Esophagus (tissue), 2 donors: Measurements from ENCODE around the gene SLC49A3. TPM values are rescaled to one million over a fixed set of nuclear protein-coding genes. Genes with fewer than 3 reads are reported as not detected.

Source experiments
- H3K27ac ChIP-seq, 2 donors: one replicate each; pipeline ENCODE4 v1.5.1; 2013; ENCODE audit warnings: low read depth in 2 of 2, mild to moderate bottlenecking in 2 of 2, inconsistent platforms in 1 of 2, low read length in 1 of 2, moderate library complexity in 1 of 2
- H3K27me3 ChIP-seq, 2 donors: one replicate each; pipeline ENCODE4 v1.6.1; 2013; ENCODE audit warnings: low read length in 2 of 2, control low read depth in 1 of 2, mild to moderate bottlenecking in 1 of 2; ENCODE audit not compliant: insufficient read depth in 2 of 2, control insufficient read depth in 1 of 2
- H3K36me3 ChIP-seq, 2 donors: one replicate each; pipeline ENCODE4 v1.6.1; 2013; ENCODE audit warnings: low read length in 1 of 2; ENCODE audit not compliant: control insufficient read depth in 2 of 2, insufficient read depth in 2 of 2
- H3K4me1 ChIP-seq, 2 donors: one replicate each; pipeline ENCODE4 v1.6.1; 2013; ENCODE audit warnings: low read length in 1 of 2; ENCODE audit not compliant: control insufficient read depth in 2 of 2, insufficient read depth in 2 of 2
- H3K4me3 ChIP-seq, 2 donors: one replicate each; pipeline ENCODE4 v1.5.1; 2013; ENCODE audit warnings: low read length in 2 of 2, mild to moderate bottlenecking in 2 of 2, low read depth in 1 of 2, moderate library complexity in 1 of 2
- H3K9me3 ChIP-seq, 2 donors: one replicate each; pipeline ENCODE4 v1.6.1; 2013; ENCODE audit warnings: mild to moderate bottlenecking in 2 of 2, low read depth in 1 of 2, low read length in 1 of 2, moderate library complexity in 1 of 2; ENCODE audit not compliant: control insufficient read depth in 2 of 2, insufficient read depth in 1 of 2
- WGBS, 2 donors: extraction: QIAGEN DNeasy Blood & Tissue Kit; methylation state at CpG; one replicate each; pipeline ENCODE4 v1.1.7; 2013; 5-methylcytosine and 5-hydroxymethylcytosine counted together
- polyA plus RNA-seq, 2 donors: library from polyadenylated mRNA; stranded (reverse); fragments of 200-250 nt; gene quantifications; one replicate each; pipeline ENCODE4 v1.2.3, GENCODE V29; 2013
- donor health status: healthy with polysubstance abuse.
- donor health status: Bipolar disorder and iron deficiency.

The SLC49A3 gene
- polyA plus RNA-seq, 2 donors = 3.8 to 7.2 TPM

DNA sequence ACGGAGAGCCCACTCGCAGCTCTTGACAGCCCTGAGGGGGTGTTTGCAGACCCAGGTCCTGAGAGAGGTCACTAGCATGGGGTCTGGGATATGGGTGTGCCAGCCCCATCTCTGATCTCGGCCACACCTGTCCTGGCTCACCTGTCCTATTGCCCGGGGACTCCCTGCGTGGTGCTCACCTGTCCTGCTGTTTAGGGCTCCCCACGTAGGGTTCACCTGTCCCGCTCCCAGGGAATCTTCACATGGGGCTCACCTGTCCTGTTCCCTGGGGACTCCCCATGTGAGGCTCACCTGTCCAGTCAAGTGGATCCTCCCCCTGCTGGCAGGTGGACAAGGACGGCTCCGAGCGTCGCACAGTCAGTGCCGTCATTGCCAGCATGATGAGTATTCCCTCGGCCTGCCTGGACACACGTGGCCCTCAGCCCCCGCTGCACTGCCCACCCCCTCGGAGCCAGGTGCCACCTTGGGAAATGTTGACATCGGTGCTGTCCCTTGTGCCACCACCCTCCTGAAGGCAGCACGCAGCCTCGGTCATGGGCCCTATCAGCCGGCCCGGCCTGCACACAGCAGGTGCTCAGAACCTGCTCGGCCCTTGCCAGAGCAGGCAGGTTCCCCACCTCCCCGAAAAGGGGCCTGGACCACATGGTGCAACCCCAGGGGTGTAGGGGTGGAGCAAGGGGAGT, 6.3 kb downstream of the SLC49A3 start:
- H3K4me1 ChIP-seq = peaks cover 9 to 34% of the 10 kb centered on the region in 2 donors
- no peak overlapping the region for H3K4me3 ChIP-seq
- H3K27ac ChIP-seq = no peak overlapping the region
- no peaks in the 10 kb centered on the region for H3K9me3 ChIP-seq
- no peaks in the 10 kb centered on the region for H3K27me3 ChIP-seq
- 70 to 78% methylated on average over 22 to 23 of the region's 23 CpGs for WGBS, 2 donors
- H3K36me3 ChIP-seq = no peaks in the 10 kb centered on the region

DNA sequence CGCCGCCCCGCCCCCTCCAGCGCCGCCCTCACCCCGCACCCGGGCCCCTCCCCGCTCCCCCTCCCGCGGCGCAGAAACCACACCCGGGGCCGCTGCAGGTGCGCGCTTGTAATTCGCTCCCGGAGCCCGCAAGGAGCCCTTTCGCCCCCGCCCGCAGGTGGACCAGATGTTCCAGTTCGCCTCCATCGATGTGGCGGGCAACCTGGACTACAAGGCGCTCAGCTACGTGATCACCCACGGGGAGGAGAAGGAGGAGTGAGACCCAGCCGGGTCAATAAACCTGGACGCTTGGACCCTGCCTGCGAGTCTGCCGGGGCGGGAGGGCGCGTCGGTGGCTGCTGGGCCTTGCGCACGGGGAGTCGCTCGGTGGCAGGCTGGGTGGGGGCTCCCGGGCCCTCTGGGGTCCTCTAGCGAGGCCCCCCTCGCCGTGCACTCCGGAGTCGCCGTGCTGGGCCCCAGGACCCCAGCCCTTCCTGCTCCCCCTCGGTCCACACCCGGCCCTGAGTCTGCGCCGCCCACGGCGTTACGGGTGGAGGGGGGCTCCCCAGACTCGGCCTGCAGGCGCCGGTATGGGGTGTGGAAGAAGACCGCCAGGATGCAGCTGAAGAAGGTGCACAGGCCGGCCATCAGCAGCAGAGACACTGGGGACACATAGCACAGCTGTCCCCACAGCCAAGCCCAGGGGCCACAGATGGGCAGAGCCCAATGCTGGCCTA, 7.1 kb downstream of the SLC49A3 start:
- H3K4me1 ChIP-seq = peaks cover 6 to 33% of the 10 kb centered on the region in 2 donors
- no peaks in the 10 kb centered on the region for H3K27me3 ChIP-seq
- H3K27ac ChIP-seq = peak overlapping the region in 1 of 2 donors; percentile 37
- no peaks in the 10 kb centered on the region for H3K9me3 ChIP-seq
- no peak overlapping the region for H3K4me3 ChIP-seq
- H3K36me3 ChIP-seq = no peaks in the 10 kb centered on the region
- 68 to 70% methylated on average over 39 to 58 of the region's 58 CpGs for WGBS, 2 donors

DNA sequence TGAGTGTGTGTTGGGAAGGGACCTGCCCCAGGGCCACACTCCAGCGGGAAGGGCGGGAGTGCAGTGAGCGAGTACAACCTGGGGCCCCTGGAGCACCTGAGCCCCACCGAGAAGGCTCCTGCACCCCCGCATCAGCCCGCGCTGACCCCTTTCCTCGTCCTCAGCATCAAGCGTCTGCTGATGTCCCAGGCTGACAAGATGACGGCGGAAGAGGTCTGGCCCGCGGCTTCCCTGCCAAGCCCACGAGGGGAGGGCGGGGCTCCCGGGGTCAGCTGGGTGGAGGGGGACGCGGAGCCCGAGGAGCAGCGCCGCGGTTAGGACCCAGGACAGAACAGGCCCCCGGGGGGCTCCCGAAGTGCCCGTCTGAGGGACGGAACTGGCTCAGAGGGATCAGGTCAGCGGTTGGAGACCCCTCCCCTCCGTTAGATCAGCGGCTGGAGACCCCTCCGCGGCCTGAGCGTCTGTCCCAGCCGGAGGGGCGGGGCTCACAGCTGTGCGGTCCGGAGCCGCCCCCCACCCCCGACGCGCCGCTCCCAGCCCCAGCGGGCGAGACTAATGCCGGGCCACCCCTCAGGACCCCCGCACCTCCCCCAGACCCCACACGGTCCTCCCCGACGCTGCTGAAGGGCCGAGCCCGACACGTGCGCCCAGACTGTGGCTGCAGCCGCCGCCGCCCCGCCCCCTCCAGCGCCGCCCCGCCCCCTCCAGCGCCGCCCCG, 7.9 kb downstream of the SLC49A3 start:
- H3K36me3 ChIP-seq = no peaks in the 10 kb centered on the region
- no peak overlapping the region for H3K27ac ChIP-seq
- no peaks in the 10 kb centered on the region for H3K27me3 ChIP-seq
- 13% methylated on average over 37 to 59 of the region's 62 CpGs for WGBS, 2 donors
- H3K9me3 ChIP-seq = no peaks in the 10 kb centered on the region
- H3K4me1 ChIP-seq = peaks cover 6 to 27% of the 10 kb centered on the region in 2 donors
- peak overlapping the region in 1 of 2 donors; percentile 30 for H3K4me3 ChIP-seq

DNA sequence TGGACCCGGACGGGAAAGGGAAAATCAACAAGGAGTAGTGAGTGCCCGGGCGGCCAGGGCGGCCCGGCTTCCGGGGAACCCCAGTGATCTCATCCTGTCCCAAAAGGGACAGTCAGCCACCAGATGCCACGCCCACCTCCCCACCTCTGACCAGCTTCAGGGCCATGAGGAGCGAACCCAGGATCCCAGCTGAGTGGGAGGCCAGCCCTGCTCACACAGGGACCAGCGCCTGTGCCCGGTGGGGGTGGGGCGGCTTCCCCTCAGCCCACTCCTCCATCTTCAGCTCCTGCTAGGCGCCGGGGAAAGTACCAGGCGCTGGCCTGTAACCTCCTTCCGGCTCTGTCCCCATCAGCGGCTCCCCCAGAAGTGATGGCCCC, 8.4 kb downstream of the SLC49A3 start:
- WGBS, 2 donors = 68 to 69% methylated on average over 16 to 17 of the region's 17 CpGs
- Histone ChIP-seq H3K4me3 (no peak overlapping the region), H3K36me3 (no peaks in the 10 kb centered on the region), H3K27me3 (no peaks in the 10 kb centered on the region), H3K4me1 (peaks cover 6 to 29% of the 10 kb centered on the region in 2 donors), H3K27ac (no peak overlapping the region), H3K9me3 (no peaks in the 10 kb centered on the region)

DNA sequence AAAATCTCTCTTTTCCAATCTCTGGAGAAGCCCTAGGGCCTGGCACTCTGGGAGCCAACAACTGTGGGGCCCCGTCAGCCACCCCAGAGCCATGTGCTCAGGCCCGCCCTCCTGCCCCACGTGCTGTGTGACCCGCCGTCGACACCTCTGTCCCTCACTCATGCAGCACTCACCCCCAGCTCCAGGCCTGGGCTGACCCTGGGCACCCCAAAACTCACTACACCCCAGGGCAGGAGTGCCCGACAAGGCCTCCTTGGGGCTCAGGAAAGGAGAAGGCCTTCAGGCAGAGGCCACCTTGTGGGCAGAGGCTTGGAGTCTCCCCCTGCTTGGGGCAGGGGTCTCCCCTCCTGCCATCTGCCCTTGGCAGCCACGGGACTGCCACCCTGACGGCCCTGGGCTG, 8.9 kb downstream of the SLC49A3 start:
- 81 to 86% methylated on average over 9 of the region's 9 CpGs for WGBS, 2 donors
- Histone ChIP-seq H3K4me3 (no peak overlapping the region), H3K27ac (no peak overlapping the region), H3K4me1 (peaks cover 10 to 33% of the 10 kb centered on the region in 2 donors), H3K27me3 (no peaks in the 10 kb centered on the region), H3K9me3 (no peaks in the 10 kb centered on the region), H3K36me3 (no peaks in the 10 kb centered on the region)

- Histone ChIP-seq H3K36me3 (no peaks in the 10 kb centered on the region), H3K9me3 (no peaks in the 10 kb centered on the region), H3K27ac (no peak overlapping the region), H3K27me3 (no peaks in the 10 kb centered on the region), H3K4me1 (peaks cover 11 to 36% of the 10 kb centered on the region in 2 donors), H3K4me3 (no peak overlapping the region)
- WGBS, 2 donors = 82 to 84% methylated on average over 11 of the region's 11 CpGs
These were observed 9.3 kb downstream of the SLC49A3 start for GRCh38 chr4:679629-680028.

DNA sequence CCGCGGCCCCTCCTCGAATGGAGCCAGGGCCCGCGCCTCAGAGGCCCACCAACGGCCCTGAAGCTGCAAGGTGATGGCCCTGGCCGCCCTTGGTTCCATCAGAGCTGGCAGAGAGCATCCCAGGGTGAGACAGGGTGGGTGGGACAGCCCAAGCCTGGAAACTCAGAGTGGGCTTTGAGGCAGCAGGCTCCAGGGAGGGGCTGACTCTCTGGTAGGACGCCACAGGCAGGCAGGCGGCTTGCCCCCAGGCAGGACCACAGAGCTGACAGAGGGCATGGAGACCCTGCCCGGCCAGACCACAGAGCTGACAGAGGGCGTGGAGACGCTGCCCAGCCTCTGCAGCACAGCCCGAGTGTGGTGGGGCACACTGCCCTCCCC, 9.9 kb downstream of the SLC49A3 start:
- no peaks in the 10 kb centered on the region for H3K36me3 ChIP-seq
- 84 to 86% methylated on average over 13 of the region's 13 CpGs for WGBS, 2 donors
- no peaks in the 10 kb centered on the region for H3K9me3 ChIP-seq
- H3K4me3 ChIP-seq = no peak overlapping the region
- no peaks in the 10 kb centered on the region for H3K27me3 ChIP-seq
- H3K27ac ChIP-seq = no peak overlapping the region
- peaks cover 11 to 34% of the 10 kb centered on the region in 2 donors for H3K4me1 ChIP-seq

DNA sequence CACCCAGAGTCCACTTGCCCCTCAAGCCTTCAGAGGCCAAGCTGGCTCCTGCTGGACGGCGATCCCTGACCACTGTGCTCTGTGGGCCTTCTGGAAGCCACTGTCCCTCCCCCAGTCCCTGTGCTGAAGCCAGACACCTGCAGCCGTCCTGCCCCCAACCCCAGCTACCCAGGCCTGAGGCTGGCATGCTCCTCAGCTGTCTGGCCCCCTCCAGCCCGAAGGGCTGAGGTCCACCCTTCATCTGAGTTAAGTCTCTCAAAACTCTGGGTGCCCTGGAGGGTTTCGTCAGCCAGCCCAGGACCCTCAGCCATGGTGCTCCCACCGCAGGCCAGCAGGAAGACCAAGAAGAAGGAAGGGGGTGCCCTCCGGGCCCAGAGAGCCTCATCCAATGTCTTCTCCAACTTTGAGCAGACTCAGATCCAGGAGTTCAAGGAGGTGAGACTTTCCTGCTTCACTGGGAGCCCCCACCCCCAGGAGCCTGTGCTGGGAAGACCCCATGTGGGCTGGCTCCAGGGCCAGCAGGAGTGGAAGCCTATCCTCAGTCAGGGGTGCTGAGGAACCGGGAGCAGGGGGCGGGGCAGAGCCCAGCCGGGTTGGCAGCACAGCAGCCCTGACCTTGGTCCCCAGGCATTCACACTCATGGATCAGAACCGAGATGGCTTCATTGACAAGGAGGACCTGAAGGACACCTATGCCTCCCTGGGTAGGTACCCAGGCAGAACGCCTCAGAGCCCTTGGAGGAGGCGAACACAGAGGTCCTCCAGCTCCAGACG, 10.4 kb downstream of the SLC49A3 start:
- H3K27ac ChIP-seq = peak overlapping the region in 1 of 2 donors; percentile 56

More for the DNA sequence above, 10.4 kb downstream of the SLC49A3 start:
- H3K36me3 ChIP-seq = no peaks in the 10 kb centered on the region
- 73 to 74% methylated on average over 14 of the region's 14 CpGs for WGBS, 2 donors
- H3K4me1 ChIP-seq = peaks cover 11 to 30% of the 10 kb centered on the region in 2 donors
- no peaks in the 10 kb centered on the region for H3K9me3 ChIP-seq
- no peak overlapping the region for H3K4me3 ChIP-seq
- H3K27me3 ChIP-seq = no peaks in the 10 kb centered on the region
